HG03103 (cell line): ENCODE data around the gene DNAJC16.

ENCODE experiments used
- ATAC-seq: cut with Tn5 transposase; IDR thresholded peaks from one replicate; pipeline ENCODE4 v1.9.1; 2021; ENCODE audit warnings: low read depth; ENCODE audit not compliant: unreplicated experiment

Gene DNAJC16

DNA sequence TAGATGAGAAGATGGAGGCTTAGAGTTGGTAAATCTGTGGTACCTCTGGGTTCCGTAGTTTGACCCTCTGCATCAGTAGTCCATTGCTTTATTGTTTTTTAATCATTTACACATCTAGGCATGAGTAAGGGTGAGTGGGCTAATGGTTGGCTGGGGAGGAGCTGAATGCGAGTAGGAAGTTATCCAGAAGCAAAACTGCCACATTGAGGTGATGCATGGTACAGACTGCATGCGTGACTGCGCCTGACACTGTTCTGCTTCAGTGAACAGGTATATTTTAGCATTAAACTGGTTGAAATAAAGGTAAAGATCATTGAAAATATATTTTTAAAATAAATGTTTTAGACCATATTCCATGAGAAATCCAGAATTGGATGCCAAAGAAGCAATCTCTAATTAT is 4.4 kb downstream of the DNAJC16 start:
- ATAC-seq, result no peak

GRCh38 chr1:15531682-15532081 is 5.0 kb downstream of the DNAJC16 start:
- no peak for ATAC-seq

- ATAC-seq, result no peak
Measured at GRCh38 chr1:15538771-15539170, 12.1 kb downstream of the DNAJC16 start.

- ATAC-seq, result no peak
Measured at GRCh38 chr1:15540186-15540585, 13.5 kb downstream of the DNAJC16 start.

DNA sequence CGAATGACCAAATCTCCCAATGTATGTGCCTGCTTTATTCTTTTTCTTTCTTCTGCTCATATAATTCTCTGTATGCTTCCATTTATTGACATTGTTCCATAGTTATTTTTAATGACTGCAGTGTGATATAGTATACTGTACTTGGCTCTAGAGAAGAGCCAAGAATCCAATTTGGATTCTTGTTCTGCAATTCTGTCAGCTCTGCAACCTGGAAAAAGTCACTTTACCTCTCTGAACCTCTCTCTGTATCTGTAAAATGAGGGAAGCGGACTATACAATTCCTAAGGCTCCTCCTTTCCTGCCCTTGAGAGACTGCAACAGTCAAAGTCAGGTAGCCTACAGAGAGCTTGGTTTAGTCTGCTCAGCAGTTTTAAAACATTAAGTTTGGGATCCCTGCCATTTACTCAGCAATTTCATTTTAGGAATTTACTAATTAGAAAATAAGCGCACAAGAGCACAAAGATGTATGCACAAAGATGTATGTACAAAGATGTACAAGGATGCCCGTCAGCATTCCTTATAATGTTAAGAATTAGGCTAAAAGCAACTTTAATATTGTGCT is 14.7 kb downstream of the DNAJC16 start:
- ATAC-seq, result no peak

- ATAC-seq, result no peak
Measured at GRCh38 chr1:15542388-15543250, 16.0 kb downstream of the DNAJC16 start.

GRCh38 chr1:15543251-15543588 is 16.6 kb downstream of the DNAJC16 start:
- no peak for ATAC-seq

GRCh38 chr1:15543589-15544568 is 17.2 kb downstream of the DNAJC16 start:
- no peak for ATAC-seq

GRCh38 chr1:15546641-15547040 is 20.0 kb downstream of the DNAJC16 start:
- no peak for ATAC-seq

DNA sequence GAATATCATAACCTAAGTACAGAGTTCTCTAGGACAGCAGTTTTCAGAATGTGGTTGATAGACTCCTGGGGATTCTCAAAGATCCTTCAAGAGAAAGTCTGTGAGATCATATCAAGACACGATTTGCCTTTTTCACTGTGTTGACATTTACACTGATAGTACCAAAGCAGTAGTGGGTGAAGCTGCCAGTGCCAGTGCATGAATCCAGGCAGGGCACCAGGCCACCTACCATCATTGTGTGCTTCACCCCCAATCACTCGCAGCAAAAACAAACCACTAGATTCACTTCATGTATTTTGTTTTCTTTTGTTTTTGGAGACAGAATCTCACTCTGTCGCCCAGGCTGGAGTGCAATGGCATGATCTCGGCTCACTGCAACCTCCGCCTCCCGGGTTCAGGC is 23.9 kb downstream of the DNAJC16 start:
- no peak for ATAC-seq

GRCh38 chr1:15557008-15557407 is 30.4 kb downstream of the DNAJC16 start:
- ATAC-seq, result no peak

GRCh38 chr1:15557594-15557993 is 30.9 kb downstream of the DNAJC16 start:
- ATAC-seq, result no peak

- no peak for ATAC-seq
Measured at GRCh38 chr1:15558516-15558915, 31.9 kb downstream of the DNAJC16 start.

DNA sequence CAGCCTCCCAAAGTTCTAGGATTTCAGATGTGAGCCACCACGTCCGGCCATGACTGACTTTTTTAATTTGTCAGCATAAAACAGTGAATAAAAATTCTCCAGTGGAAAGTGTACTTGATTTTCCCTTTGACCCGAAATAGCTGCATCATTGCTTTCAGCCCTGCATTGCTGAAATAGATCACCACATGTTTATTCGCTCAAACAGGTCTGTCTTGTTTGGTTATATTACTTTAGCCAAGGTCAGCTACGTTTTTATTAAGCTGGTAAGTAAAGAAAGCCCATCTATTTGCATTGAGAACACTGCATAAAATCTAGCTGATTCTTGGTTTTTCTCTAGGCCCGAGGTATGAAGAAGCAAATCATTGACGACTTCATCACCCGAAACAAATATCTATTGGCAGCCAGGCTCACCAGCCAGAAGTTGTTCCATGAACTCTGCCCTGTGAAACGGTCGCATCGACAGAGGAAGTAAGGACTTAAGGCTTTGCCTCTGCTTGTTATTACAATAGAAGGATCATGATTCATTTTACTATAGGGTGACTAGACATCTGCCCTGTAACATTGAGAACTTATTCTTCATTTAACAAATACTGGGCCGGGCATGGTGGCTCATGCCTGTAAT is 32.7 kb downstream of the DNAJC16 start:
- no peak for ATAC-seq

- ATAC-seq, result no peak
Measured at GRCh38 chr1:15568387-15569073, 41.9 kb downstream of the DNAJC16 start.

GRCh38 chr1:15570861-15571260 is 44.2 kb downstream of the DNAJC16 start:
- ATAC-seq, result no peak

DNA sequence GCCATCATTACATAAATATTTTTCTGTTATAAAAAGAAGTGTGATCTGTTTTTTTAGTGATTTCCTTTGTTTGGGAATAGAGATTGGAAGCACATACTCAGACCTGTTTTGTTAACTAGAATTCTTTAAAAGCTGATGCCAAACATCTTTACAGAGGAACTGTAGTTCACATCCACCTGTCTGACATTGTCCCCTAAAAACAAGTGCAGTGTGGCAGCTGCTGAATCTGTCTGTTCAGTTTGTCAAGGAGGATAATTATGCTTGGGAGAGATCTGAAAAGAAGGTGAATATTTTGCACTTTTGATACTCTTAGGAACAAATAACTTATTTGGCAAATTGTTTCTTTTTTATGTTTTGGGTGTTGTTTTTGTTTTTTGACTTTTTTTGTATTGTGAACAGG is 44.6 kb downstream of the DNAJC16 start:
- no peak for ATAC-seq

DNA sequence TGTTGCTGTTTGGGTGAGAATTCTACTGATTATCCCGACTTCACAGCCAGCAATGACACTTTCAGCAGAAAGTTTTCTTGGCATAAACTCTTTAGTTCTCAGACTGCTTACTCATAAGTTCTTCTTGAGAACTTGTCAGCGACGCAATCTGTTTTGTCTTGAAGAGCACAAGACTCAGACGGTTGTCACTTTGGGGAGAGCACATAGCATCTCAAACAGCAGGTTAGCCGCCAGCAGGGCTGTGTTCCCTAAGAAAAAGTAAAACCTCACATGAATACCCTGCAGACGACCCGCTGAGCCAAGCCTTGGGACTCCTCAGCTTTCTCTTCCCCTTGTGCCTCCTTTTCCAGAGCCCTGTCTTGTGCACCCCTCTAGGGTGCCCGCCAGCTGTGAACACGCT is 46.8 kb downstream of the DNAJC16 start:
- ATAC-seq, result no peak

- ATAC-seq, result no peak
Measured at GRCh38 chr1:15574741-15575140, 48.1 kb downstream of the DNAJC16 start.

GRCh38 chr1:15575549-15576150 is 49.0 kb downstream of the DNAJC16 start:
- ATAC-seq, result no peak
